HT-29 (cell line): ENCODE measurements around the gene TMEM170B. TPM values are rescaled to one million over a fixed set of nuclear protein-coding genes. Genes with fewer than 3 reads are reported as not detected.
"Not testable (repeated sequence)": the region's sequence is repeated elsewhere in the genome, so short reads cannot be mapped to it uniquely, and the experiment has no call there.

Experiments
- DNase-seq: peaks from one replicate; pipeline ENCODE4 v3.0.0-alpha.2; 2015; ENCODE audit warnings: low spot score
- total RNA-seq: library from RNA; depleted of rRNA; stranded (reverse); fragments of >200 nt; shearing (Covaris generic); gene quantifications from 2 replicates; pipeline ENCODE4 v1.2.3, GENCODE V29; 2014

TMEM170B gene
- total RNA-seq, 1 experiment from 2014 or later = 0.56 TPM

DNA sequence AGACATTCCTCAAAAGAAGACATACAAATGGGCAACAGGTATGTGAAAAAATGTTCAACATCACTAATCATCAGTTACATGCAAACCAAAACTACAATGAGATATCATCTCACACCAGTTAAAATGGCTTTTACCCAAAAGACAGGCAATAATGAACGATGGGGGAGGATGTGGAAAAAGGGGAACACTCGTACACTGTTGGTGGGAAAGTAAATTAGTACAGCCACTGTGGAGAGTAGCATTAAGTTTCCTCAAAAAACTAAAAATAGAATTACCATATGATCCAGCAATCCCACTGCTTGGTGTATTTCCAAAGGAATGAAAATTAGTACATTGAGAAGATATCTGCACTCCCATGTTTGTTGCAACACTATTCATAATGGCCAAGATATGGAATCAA lies 8.6 kb upstream of the TMEM170B start:
- DNase-seq = no peak

DNA sequence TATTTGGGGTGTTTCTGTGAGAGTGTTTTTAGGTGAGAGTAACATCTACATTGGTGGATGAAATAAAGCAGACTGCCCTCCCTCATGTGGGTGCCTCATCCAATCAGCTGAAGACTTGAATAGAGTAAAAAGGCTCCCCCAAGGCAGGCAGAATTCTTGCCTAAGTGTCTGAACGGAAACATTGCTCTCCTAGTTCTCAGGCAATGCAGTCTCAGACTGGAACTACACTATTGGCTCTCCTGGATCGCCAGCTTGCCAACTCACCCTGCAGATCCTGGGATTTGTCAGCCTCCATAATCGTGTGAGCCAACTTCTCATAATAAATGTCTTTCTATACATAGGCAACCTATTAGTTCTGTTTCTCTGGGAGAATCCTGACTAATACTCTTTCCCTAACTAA lies 5.5 kb upstream of the TMEM170B start:
- DNase-seq = no peak

DNA sequence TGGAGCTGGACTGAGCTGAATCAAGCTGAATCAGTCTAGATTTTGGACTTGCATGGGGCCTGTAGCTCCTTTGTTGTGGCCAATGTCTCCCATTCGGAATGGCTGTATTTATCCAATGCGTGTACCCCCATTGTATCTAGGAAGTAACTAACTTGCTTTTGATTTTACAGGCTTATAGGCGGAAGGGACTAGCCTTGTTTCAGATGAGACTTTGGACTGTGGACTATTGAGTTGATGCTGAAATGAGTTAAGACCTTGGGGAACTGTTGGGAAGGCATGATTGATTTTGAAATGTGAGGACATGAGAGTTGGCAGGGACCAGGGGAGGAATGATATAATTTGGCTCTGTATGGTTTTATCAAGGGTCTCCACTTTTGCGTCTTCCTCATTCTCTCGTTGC lies 3.0 kb upstream of the TMEM170B start:
- DNase-seq = no peak

DNA sequence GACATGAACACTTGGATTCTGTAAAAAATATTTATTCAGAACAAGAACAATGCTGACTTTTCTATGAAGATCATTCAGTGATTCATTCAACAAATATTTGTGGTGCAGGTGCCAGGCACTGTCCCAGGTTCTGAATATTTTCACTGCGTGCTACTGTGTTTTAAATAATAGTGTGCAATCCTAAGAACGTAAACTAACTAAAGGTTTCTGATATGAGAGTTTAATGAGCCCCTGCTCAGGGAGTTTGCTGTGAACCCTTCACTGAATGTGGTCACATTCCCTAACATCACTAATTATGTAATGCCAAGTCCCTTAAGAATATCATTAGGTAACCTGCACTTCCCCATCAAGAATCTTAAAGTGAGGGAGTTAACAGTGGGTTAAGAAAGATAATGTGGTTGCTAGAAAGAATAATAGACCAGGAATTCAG lies 1.7 kb upstream of the TMEM170B start:
- peak; percentile 54 for DNase-seq

DNA sequence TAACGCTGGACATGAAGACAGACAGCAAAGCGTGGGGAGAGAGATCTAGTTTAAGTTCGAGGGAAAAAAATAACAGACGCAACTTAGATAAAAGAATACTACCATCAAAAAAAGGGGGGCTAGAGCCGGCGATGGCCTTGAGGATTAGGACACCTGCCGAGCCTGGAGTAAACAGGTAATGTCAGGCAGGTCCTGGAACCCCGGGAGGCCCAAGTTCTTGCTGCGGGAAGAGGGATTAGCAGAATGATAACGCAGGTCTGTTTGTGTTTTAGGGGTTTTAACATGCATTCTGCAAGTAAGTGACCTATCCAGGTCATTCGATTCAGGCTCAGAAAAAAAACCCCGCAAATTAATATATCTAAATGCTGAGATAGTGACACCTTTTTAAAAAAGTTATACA lies 754 bp upstream of the TMEM170B start:
- peak; percentile 14 for DNase-seq

DNA sequence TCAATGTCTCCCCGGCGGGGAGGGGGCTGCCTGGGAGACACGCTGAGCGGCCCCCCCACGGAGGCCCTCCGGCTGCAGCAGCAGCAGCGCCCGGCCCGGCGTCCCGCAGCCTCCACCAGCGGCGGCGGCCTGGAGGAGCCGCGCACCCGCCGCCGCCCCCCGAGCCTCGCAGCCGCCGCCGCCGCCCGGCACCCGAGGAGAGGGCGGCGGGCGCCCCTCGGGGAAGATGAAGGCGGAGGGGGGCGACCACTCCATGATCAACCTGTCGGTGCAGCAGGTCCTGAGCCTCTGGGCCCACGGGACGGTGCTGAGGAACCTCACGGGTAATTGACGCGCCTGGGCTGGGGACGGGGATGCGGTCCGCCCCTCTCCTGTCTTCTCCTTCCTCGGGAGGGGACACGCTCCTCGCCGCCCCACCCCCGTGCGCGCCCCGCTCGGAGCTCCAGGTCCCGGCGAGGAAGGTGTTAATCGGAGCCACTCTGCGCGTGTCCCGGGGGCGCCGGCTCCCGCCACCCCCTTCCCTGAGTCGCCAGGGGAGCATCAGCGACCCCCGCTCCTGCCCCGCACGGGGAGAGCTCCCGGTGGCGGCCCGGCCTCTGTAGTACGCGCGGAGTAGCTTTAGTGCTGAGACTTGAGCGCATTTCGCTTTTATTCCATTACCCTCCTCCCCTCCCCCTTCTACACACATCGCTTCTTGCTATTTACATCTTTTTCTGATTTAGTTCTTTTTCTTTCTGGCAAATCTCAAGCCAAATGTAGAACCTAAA lies 686 bp downstream of the TMEM170B start:
- no peak for DNase-seq

DNA sequence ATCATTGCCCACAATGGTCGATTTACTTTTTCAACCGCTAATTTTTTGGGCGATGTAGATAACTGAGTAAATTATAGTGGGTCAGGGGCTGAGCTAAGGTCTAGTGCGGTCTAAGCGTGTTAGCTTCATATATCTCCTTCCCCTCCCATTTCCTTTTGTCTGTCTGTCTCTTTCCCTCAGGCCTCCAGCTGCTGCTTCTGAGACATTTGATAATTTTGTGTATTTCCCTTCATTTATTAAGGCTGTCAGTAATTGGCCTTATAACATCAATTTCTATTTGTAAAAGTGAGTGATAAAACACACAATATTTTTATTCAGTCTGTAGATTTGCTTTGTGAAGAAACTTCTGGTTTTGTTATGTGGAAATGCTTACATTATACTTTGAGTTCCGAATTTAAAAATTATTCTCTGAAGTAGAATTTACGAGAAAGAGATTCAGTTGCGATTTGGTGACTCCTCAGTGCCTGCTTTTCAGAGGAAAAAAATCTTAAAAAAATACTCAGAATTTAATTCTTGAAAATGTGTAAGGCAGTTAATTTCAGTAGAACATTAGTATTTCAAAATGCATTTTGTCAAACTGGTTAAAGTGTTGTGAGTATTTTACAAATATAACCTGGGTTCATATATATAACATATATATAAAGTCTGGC lies 1.4 kb downstream of the TMEM170B start:
- DNase-seq = no peak

DNA sequence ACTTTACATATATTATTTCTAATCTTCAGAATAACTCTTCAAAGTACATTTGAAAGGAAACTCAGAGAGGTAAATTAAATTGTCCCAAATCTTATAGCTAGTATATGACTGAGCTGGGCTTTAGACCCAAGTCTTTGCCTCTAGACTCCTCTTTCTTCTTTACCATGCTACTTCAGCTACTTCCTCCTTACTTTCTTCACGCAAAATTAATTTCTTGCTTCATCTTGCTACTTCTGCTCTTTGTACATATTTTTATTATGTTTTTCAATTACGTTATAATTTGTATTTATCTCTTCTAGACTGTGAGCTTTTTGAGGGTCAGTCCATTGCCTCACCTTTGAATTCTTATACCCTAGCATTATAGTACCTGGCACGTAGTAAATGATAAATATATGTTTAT lies 5.3 kb downstream of the TMEM170B start:
- no peak for DNase-seq

DNA sequence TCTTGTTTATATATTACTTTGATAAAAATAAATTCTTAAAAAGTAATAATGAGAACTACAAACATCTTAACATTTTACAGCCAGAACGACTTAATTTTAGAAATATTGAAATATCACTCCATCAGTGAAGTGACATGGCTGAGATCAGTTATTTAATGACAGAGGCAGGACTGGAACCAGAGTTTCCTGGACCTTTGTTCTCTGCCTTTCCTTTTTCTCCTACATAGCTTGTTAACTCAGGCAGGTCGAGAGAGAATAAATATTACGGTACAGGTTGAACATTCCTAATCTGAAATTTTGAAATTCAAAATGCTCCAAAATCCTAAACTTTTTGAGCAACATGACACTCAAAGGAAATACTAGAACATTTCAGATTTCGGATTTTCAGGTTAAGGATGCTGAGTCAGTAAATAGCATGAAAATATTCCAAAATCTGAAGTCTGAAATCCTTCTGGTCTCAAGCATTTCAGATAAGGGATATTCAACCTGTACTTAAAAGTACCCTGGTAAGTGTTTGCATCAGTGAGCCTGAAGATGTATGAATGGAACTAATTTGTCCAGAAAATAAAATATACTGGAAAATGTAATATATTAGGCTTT lies 6.5 kb downstream of the TMEM170B start:
- no peak for DNase-seq

DNA sequence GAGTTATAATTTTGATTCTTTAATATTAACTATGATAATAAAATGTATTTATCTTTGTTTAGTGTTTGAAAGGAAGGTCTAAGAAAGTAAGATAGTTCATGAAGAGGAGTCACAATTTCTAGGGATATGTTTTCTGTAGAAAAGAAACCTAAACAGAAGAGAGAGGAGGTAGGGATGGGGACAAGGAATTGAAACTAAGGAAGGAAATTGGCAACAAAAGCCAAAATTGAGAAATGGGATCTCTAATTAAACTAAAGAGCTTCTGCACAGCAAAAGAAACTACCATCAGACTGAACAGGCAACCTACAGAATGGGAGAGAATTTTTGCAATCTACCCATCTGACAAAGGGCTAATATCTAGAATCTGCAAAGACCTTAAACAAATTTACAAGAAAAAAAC lies 10.3 kb downstream of the TMEM170B start:
- not testable (repeated sequence) for DNase-seq

DNA sequence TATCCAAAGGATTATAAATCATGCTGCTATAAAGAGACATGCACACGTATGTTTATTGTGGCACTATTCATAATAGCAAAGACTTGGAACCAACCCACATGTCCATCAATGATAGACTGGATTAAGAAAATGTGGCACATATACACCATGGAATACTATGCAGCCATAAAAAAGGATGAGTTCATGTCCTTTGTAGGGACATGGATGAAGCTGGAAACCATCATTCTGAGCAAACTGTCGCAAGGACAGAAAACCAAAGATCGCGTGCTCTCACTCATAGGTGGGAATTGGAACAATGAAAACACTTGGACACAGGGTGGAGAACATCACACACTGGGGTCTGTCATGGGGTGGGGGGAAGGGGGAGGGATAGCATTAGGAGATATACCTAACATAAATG lies 11.0 kb downstream of the TMEM170B start:
- not testable (repeated sequence) for DNase-seq

DNA sequence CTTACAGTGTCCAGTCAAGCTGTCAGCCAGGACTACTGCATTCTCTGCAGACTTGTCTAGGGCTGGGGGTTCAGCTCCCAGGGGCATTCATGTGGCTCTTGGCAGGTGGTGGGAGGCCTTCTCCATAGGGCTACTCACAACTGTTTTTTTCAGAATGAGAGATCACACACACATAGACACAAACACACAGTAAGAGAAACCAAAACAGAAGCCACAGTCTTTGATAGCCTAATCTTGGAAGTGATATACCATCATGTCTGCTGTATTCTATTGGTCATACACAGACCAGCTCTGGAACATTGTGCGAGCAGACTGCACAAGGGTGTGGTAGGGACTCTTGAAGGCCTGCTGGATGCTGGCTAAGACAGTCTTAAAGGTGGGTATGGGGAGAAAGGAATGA lies 13.5 kb downstream of the TMEM170B start:
- DNase-seq = no peak

DNA sequence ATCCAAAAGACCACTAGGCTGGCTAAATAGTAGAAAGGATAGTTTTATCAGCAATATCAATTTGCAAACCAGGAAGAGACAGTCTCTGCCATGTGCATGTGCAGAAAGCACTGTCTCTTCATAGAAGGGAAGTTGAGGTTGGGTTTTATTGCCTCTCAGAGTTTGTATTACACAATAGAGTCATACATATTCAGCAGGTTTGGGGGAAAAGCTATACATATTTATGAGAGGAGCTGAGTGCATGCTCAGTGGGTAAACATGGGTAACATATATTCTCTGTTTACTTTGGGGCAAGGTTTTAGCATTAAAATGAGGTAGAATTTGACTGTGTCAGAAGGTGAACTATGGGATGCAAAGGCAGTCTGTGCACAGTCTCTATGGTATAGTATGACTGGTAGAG lies 14.9 kb downstream of the TMEM170B start:
- DNase-seq = no peak

DNA sequence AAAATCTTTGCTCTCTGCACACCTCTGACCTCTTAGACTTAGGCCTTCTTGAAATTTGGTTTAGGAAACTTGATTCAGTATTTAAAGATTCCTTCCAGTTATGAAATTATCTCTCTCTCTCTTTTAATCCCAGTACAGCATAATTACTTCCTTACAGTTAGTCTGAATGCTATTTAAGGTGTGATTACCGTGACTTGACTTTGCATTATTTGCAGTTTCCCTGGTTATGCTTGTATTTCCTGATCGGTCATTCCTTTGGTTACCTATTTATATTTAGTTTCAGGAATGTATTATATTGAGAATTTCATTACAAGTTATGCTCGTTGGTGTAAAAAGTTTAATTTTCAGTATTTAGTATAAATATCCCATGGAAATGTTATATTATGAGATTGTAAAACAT lies 16.3 kb downstream of the TMEM170B start:
- DNase-seq = no peak

DNA sequence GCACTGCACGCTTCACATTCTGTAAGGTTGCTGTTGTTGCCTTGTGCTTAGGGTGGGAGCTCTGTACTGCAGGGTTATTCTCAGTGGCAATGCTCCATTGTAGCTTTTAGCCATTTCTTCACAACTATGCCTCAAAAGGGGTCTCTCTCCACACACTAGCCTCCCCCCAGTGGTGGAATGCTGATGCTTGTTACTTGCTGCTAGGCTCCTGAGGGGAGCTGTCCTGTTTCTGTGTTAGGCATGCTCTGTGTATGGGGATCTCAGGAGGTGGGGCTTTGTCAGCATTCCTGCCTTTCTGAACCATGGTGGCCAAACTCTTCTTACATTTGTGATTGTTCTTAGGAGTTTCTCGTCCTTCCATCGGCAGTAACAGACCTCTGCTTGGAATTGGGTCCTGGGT lies 18.8 kb downstream of the TMEM170B start:
- DNase-seq = no peak

DNA sequence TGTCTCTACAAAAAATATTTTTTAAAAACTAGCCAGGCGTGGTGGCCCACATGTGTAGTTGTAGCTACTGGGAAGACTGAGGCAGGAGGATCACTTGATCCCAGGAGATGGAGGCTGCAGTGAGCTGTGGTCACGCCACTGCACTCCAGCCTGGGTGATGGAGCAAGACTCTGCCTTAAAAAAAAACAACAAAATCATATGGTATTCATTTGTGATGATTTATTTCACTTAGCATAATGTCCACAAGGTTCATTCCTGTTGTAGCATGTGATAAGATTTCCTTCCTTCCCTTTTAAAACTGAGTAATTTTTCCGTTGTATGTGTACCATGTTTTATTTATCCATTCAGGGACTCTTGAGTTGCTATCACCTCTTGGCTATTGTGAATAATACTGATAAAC lies 26.2 kb downstream of the TMEM170B start:
- DNase-seq = no peak

DNA sequence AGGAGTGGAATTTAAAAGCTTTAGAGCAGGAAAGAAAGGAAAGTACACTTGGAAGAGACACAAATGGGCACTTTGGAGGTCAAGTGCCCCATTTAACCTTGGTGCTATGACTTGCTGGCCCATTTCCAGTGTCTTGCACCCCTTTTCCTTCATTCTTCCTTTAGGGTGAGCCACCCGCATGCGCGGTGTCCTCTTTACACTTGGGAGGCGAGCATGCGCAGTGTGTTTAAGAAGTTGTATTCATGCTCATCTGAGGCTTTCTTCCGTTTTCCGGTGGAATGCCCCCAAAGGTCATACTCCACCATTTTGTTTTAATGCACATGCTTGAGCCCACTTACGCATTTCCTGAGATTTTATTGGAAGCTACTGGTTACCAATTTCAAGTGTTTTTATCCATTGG lies 29.1 kb downstream of the TMEM170B start:
- DNase-seq = no peak

DNA sequence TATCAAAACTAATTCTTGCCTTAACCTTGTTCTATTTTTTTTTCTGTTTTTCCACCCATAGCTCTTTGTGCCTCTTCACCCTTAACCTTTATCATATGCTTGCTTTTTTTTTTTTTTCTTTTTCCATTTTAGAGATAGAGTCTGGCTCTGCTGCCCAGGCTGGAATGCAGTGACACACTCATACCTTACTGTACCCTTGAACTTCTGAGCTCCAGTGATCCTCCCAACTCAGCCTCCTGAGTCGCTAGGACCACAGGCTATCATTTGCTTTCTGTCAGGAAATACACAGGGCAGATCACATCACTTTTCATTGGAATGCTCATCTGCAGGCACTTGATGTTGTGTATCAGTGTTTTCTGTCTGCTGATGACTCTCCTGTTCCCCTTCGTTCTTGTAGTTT lies 33.5 kb downstream of the TMEM170B start:
- DNase-seq = no peak

DNA sequence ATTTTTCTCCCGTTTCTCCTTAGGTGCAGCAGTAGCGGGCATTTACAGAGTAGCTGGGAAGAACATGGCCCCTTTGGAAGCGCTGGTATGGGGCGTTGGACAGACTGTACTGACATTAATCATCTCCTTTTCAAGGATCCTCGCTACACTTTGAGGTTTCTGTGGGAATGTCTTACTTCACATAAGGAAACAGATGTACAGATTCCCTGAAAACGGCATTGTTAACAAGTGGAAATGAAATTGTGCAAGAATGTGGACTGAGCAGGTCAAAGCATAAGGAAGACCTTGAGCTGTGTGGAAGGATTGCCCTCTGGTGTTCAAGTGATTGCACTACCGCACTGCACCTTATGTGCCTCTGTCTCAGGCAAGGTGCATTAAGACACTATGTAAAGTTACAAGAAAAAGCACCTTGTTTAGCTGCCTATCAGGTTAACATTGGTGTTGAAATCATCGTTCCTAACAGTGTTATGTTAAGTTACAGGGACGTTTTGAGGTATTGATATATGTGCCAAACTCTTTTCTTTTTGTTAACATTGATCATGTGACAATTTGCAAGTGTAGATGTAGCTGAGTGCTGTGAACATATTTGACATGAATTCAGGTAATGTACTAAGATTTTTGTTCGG lies 38.0 kb downstream of the TMEM170B start:
- DNase-seq = peak; percentile 87

DNA sequence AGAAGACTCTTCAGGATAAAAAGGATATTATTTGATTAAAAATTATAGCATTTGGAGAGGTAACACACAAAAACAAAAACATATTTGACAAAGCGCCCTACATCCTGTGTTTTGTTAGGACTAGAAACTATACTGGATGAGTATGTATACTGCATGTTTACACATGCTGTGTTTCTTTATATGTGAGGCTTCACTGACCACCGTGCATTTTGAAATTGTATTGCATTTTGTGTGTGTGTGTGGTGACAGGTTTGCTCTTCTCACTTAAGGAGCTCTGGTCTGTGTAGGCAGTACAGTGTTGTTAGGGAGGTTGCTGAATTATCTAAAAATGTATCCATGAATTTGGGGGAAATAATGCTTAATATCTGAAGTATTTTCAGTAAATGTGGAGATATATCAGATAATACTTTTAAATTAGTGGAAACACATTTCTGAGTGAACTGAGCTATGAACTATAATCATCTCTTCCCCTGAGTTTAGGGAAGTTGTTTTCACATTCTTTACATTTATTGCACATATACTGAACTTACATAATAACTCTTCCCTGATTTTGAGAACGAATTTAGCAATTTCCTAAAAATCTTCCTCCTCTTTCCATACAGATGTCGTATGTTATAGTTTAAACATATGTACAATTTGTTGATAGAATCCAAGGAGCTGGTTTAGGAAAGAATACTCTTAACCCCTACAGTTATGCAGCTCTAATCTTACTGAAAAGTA lies 43.3 kb downstream of the TMEM170B start:
- no peak for DNase-seq

DNA sequence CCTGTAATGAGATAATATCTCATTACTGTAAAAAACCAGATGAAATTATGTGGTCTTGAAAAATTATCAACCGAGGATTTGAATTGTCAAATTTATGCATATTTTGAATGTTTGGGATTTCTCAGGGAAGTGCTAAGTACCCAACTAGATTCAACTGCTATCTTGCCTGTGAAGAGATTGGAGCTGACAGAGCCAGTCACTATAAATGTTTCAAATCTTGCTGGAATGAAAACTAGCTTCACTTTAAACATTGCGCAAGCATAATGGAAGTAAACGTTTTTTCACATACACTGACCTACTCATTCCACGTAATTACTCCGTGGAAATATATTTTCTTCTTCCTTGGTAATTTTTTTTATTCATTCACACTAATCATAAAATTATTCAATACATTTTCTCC lies 46.7 kb downstream of the TMEM170B start:
- DNase-seq = no peak
